Ishikawa (cell line): ENCODE results near the gene COPZ2.

Experiments
- CEBPB ChIP-seq: IDR thresholded peaks from 2 replicates; pipeline ENCODE4 v1.6.1; 2012
- CREB1 ChIP-seq: IDR thresholded peaks from 2 replicates; pipeline ENCODE4 v1.6.1; 2012; ENCODE audit warnings: low read depth
- EGR1 ChIP-seq: IDR thresholded peaks from 2 replicates; pipeline ENCODE4 v1.6.1; 2012
- EP300 ChIP-seq: IDR thresholded peaks from 2 replicates; pipeline ENCODE4 v1.6.1; 2012; ENCODE audit warnings: borderline replicate concordance
- FOXM1 ChIP-seq: IDR thresholded peaks from 2 replicates; pipeline ENCODE4 v1.6.1; 2012; ENCODE audit warnings: low read depth, borderline replicate concordance
- NFIC ChIP-seq: IDR thresholded peaks from 2 replicates; pipeline ENCODE4 v1.6.1; 2012
- RAD21 ChIP-seq: IDR thresholded peaks from 2 replicates; pipeline ENCODE4 v1.6.1; 2012; ENCODE audit warnings: low read depth
- TAF1 ChIP-seq: IDR thresholded peaks from 2 replicates; pipeline ENCODE4 v1.6.1; 2012; ENCODE audit warnings: low read depth, mild to moderate bottlenecking
- TCF12 ChIP-seq: IDR thresholded peaks from 2 replicates; pipeline ENCODE4 v1.6.1; 2012; ENCODE audit warnings: low read depth
- TEAD4 ChIP-seq: IDR thresholded peaks from 2 replicates; pipeline ENCODE4 v1.6.1; 2012
- YY1 ChIP-seq: IDR thresholded peaks from 2 replicates; pipeline ENCODE4 v1.6.1; 2012; ENCODE audit warnings: low read depth
- ZBTB7A ChIP-seq: IDR thresholded peaks from 2 replicates; pipeline ENCODE4 v1.6.1; 2012; ENCODE audit warnings: low read depth
- TF ChIP-seq, protein P1 (sequence below): IDR thresholded peaks from 2 replicates; pipeline ENCODE4 v1.6.1; 2012; ENCODE audit warnings: low read depth, mild to moderate bottlenecking
- TF ChIP-seq, protein P2 (sequence below): IDR thresholded peaks from 2 replicates; pipeline ENCODE4 v1.6.1; 2012
- TF ChIP-seq, protein P3 (sequence below): IDR thresholded peaks from 2 replicates; pipeline ENCODE4 v1.6.1; 2012

Gene COPZ2

DNA sequence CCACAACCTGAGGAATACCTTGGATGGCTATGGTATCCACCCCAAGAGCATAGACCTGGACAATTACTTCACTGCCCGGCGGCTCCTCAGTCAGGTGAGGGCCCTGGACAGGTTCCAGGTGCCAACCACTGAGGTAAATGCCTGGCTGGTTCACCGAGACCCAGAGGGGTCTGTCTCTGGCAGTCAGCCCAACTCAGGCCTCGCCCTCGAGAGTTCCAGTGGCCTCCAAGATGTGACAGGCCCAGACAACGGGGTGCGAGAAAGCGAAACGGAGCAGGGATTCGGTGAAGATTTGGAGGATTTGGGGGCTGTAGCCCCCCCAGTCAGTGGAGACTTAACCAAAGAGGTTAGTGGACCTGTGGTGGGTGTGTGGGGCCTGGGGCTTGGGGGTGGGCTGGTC lies 13.7 kb upstream of the COPZ2 start:
- no peak for TF ChIP-seq EP300
- TF ChIP-seq TCF12 = no peak
- TF ChIP-seq, protein P1, sequence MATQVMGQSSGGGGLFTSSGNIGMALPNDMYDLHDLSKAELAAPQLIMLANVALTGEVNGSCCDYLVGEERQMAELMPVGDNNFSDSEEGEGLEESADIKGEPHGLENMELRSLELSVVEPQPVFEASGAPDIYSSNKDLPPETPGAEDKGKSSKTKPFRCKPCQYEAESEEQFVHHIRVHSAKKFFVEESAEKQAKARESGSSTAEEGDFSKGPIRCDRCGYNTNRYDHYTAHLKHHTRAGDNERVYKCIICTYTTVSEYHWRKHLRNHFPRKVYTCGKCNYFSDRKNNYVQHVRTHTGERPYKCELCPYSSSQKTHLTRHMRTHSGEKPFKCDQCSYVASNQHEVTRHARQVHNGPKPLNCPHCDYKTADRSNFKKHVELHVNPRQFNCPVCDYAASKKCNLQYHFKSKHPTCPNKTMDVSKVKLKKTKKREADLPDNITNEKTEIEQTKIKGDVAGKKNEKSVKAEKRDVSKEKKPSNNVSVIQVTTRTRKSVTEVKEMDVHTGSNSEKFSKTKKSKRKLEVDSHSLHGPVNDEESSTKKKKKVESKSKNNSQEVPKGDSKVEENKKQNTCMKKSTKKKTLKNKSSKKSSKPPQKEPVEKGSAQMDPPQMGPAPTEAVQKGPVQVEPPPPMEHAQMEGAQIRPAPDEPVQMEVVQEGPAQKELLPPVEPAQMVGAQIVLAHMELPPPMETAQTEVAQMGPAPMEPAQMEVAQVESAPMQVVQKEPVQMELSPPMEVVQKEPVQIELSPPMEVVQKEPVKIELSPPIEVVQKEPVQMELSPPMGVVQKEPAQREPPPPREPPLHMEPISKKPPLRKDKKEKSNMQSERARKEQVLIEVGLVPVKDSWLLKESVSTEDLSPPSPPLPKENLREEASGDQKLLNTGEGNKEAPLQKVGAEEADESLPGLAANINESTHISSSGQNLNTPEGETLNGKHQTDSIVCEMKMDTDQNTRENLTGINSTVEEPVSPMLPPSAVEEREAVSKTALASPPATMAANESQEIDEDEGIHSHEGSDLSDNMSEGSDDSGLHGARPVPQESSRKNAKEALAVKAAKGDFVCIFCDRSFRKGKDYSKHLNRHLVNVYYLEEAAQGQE = no peak
- TF ChIP-seq, protein P2, sequence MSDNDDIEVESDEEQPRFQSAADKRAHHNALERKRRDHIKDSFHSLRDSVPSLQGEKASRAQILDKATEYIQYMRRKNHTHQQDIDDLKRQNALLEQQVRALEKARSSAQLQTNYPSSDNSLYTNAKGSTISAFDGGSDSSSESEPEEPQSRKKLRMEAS = no peak
- no peak for TF ChIP-seq YY1
- TF ChIP-seq TAF1 = no peak
- TF ChIP-seq NFIC = no peak
- no peak for TF ChIP-seq FOXM1
- TF ChIP-seq ZBTB7A = no peak
- no peak for TF ChIP-seq CREB1
- TF ChIP-seq, protein P3, sequence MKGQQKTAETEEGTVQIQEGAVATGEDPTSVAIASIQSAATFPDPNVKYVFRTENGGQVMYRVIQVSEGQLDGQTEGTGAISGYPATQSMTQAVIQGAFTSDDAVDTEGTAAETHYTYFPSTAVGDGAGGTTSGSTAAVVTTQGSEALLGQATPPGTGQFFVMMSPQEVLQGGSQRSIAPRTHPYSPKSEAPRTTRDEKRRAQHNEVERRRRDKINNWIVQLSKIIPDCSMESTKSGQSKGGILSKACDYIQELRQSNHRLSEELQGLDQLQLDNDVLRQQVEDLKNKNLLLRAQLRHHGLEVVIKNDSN = no peak
- no peak for TF ChIP-seq CEBPB
- TF ChIP-seq TEAD4 = no peak
- TF ChIP-seq RAD21 = no peak

DNA sequence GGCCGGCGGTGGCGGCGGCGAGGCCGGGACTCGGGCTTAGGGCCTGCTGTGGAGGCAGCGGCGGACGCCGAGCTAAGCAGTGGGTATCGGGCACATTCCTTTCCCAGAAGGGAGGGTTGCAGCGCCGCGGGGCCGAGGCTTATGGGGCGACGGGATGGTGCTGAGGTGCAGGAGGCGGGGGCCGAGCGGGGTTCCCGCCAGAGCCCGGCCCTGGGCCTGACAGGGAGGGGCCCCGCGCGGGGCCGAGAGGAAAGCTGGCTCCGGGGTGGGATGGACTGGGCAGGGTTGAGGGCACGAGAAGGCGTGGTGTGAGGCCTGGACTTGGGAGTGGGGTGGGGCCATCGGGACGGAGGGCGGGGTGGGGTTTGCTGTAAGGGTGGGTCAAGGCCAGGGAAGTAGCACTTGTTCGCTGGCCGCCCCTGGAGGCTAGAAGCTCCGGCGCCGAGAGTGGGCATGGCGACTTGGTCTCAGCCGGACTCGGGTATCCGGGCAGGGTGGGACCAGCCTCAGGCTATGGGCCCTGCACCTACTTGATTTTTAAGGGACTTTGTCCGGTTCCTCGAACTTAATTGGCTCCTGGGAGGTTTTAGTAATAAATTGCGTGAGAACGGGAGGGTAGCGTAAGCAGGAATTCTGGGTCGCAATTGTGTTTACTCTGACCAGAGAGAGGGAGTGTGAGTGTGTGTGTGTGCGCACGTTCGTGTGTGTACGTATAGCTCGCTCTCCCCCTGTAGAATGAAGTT lies 11.0 kb upstream of the COPZ2 start:
- TF ChIP-seq EP300 (0 out of 2 replicates have a peak, but pooled peaks have one; percentile 12), ZBTB7A (no peak), TEAD4 (no peak), CEBPB (no peak), FOXM1 (no peak), TAF1 (peak; percentile 27; the same call in 1 of the 2 replicates), TCF12 (peak; percentile 48; the same call in 1 of the 2 replicates), RAD21 (no peak)
- TF ChIP-seq, protein P1 = no peak

DNA sequence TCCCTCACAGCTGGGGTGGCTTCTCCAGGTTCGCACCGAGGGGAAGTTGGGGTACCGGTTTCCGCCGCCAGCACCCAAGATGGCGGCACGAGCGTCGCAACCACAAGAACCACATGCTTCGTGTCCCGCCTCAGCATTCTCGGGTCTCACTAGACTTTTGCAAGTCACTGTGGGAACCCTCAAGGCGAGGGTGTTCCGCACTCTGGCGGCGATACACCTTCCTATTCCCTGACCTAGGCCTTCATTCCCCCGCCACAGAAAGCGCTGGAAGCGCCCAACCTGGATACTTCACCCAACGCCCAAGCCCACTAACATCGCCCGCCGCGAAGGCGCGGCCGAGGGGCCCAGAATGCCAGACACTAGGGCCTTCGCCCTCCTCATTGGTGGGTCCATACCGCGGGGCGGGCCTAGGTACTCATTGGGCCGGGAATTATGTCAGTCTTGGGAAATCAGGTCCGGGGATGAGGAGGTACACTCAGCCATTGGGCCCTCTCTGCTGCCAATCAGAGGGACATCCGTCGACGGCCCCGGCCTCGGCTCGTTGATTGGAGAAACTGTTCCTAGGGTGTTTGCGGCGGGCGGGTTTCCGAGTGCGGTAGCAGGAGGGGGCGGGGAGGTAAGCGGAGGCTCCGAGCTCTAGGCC lies 10.3 kb upstream of the COPZ2 start, which contains the start of gene NFE2L1:
TSS of gene NFE2L1 (plus strand) at position 619 of the 643 bp plus-strand sequence. CDS start 2,760 bp downstream, outside the sequence.
- TF ChIP-seq, protein P1 = no peak
- TF ChIP-seq CEBPB (no peak), TEAD4 (peak; percentile 52), YY1 (peak; percentile 98), TCF12 (no peak), TAF1 (peak; percentile 74), NFIC (no peak), RAD21 (no peak), ZBTB7A (no peak), EP300 (peak; percentile 24; the same call in 1 of the 2 replicates), CREB1 (peak; percentile 74; the same call in 1 of the 2 replicates), FOXM1 (no peak), EGR1 (no peak)
- TF ChIP-seq, protein P3 = peak; percentile 80
- TF ChIP-seq, protein P2 = peak; percentile 100

DNA sequence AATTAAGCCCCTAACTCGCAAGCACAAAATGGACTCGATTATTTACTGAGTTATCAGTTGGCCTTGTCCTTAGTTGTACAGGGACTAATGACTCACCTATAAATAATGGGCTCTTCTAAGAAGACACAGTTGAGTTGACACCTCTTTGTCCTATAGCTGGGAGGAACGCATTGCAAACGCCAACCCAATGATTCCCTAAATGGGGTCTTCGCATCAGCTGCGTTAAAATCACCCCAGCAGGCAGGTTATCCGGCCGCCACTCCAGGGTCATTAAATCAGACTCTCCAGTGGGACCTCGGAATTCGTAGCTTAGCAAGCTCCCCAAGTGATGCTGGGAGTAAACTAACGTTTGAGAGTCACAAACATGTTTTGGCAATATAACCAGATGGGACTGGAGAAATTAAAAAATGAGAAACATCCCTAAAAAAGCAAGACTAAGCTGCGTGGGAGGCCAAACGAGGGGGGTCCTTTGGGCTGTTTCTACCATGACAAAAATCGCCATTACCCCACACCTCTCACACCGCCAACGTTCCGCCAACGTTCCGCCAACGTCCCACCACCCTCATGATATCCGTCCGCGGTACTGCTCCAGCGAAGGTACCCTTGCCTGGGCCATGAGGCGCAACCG lies 9.6 kb upstream of the COPZ2 start:
- TF ChIP-seq TAF1 (no peak), TCF12 (no peak), ZBTB7A (no peak), FOXM1 (no peak), YY1 (no peak), EP300 (no peak), TEAD4 (no peak), CEBPB (no peak), EGR1 (no peak), CREB1 (no peak), RAD21 (no peak)
- TF ChIP-seq, protein P3 = no peak
- TF ChIP-seq, protein P1 = no peak
- TF ChIP-seq, protein P2 = no peak
